LNCaP clone FGC (cell line): Measurements from ENCODE around the gene CDH5.

Source experiments
- DNase-seq: peaks from one replicate; pipeline ENCODE4 v3.0.0-alpha.2; 2011; ENCODE audit warnings: low read depth
- H3K4me3 ChIP-seq: 2 replicates; pipeline ENCODE4 v1.5.1; 2011; ENCODE audit warnings: mild to moderate bottlenecking, low read depth, low read length, control low read depth
- TF ChIP-seq, protein P1 (sequence below): IDR thresholded peaks from 2 replicates; pipeline ENCODE4 v1.5.1; 2012; ENCODE audit warnings: mild to moderate bottlenecking; ENCODE audit not compliant: control insufficient read depth, insufficient read depth; ENCODE audit errors: extremely low read depth

CDH5 gene

DNA sequence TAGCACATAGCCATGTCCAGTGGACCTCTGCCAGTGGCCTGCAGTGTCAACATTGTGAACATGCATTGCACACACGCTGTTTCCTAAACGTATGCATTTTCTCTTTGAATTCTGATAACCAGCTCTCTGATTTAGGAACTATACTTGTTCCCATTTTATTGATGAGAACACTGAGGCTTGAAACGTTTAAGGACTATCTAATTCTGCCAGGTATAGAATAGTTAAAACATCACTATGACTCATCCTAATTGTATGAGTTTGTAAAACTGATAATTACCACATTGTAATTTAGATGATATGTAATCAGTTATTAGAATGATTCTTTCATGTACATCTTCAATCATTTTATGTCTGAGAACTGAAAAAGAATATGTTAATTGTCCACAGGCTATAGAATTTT lies 63.7 kb downstream of the CDH5 start:
- no peak for DNase-seq
- TF ChIP-seq, protein P1, sequence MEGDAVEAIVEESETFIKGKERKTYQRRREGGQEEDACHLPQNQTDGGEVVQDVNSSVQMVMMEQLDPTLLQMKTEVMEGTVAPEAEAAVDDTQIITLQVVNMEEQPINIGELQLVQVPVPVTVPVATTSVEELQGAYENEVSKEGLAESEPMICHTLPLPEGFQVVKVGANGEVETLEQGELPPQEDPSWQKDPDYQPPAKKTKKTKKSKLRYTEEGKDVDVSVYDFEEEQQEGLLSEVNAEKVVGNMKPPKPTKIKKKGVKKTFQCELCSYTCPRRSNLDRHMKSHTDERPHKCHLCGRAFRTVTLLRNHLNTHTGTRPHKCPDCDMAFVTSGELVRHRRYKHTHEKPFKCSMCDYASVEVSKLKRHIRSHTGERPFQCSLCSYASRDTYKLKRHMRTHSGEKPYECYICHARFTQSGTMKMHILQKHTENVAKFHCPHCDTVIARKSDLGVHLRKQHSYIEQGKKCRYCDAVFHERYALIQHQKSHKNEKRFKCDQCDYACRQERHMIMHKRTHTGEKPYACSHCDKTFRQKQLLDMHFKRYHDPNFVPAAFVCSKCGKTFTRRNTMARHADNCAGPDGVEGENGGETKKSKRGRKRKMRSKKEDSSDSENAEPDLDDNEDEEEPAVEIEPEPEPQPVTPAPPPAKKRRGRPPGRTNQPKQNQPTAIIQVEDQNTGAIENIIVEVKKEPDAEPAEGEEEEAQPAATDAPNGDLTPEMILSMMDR: no peak
- H3K4me3 ChIP-seq: no peak overlapping the region

DNA sequence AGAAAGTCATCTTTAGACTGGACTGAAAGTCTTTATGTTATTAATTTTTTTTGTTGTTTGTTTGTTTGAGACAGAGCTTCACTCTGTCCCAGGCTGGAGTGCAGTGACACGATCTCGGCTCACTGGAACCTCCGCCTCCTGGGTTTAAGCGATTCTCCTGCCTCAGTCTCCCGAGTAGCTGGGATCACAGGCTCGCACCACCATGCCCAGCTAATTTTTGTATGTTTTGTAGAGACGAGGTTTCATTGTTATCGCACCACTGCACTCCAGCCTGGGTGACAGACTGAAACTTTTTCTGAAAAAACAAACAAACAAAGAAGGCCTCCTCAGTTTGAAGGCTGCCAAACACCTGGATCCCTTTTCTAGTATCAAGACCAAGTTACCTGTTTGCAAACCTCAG lies 65.3 kb downstream of the CDH5 start:
- no peak for DNase-seq
- H3K4me3 ChIP-seq: no peak overlapping the region
- TF ChIP-seq, protein P1: no peak

DNA sequence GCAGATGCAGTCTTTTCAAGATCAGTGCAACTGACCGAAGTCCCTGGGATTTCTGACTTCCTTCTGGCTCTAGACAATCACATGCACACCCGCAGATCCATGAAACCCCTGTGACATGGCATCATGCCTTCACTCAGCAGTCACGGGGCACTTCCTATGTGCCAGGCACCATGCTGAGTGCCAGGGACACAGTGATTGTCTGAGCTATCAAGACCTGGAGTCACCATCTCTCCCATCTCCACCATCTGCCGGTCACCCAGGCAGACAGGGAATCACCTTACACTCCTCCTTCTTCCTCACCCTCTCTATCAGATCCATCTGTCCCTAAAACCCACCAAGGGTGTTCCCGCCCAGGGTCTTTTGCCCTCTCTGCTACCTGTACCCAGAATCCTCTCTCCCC lies 65.9 kb downstream of the CDH5 start:
- H3K4me3 ChIP-seq: no peak overlapping the region
- TF ChIP-seq, protein P1: no peak
- DNase-seq: no peak

DNA sequence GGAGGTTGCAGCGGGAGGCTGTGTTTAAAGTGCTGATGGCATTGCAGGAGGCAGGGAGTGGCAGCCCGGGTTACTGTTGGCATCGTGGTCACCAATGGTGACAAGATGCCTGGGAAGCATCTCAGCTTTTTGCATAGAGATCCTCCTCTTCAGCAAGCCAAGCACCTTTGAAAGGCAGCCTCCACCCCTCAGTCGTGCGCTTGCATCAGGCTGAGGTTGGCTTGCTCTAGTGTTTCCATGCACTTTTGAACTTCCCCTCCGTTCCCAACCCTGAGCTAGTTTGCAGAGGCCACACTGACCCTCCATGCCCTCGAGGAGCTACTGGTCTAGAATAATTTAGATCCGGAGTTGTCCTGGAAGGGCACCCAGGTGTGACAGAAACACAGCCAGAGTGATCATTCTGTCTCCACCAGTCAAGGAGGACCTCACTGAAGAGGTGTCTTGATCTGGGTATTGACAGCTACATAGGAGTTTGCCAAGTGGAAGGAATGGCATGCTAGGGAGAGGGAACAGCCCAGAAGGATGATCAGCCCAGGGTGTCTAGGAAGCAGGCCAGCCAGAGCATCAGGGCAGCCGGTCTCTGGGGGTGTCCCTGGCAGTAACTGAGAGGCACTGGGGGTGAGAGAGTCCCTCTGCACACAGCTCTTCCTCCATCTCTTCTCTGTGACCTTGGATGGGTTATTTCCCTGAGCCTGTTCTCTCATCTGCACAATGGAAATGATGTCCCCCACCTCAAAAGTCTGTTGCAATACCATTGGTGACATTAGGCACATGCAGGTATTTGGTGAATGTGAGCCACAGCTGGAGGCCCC lies 68.3 kb downstream of the CDH5 start:
- TF ChIP-seq, protein P1: no peak
- H3K4me3 ChIP-seq: no peak overlapping the region
- no peak for DNase-seq

DNA sequence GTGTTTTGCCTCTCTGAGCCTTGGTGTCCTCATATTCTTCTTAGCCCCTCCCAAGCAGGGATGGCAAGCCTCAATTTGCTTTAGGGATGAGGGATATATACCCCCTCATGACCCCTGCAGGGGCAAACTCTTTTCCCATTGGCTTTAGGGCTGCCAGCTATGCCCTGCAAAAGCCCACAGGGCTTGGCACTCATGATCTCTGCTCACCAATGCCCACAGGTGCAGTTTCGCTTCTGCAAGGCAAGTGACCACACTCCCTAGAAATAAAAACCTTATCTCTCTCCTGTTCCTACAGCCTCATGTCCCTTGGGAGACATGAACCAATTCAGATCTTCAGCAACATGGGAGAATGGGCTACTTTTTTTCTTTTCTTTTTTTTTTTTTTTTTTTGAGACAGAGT lies 69.4 kb downstream of the CDH5 start:
- TF ChIP-seq, protein P1: no peak
- no peak for DNase-seq

DNA sequence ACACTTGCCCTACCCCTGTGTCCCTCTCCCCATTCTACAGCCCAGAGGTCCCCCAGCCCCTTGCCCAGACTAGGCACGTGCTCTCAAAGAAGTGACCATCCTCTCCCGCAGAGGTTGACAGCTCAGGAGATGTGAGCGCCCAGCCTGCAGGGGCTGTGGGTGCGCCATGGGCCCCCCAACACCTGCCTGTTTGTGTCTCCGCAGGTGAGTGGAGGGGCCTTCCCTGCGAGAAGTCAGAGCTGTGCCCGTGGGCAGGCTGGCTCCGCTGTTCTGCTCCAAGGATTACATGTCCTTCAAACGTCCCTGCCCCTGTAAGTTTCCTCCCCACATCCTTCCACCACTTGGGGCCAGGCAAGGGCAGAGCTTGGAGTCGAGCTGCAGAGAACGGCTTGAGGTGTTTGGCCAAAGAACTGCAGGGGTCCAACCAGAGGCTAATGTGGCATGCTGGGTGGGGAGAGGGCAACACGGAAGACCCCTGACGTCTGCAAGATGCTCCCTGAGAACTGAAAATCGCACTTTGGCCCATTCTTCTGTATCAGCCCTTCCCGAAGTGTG lies 71.0 kb downstream of the CDH5 start:
- no peak overlapping the region for H3K4me3 ChIP-seq
- no peak for DNase-seq
- TF ChIP-seq, protein P1: no peak

More for the DNA sequence above, 69.4 kb downstream of the CDH5 start:
- H3K4me3 ChIP-seq: no peak overlapping the region
